Ishikawa (cell line): ENCODE data around the gene VSNL1.

Experiments used
- CEBPB ChIP-seq: IDR thresholded peaks from 2 replicates; pipeline ENCODE4 v1.6.1; 2012
- CREB1 ChIP-seq: IDR thresholded peaks from 2 replicates; pipeline ENCODE4 v1.6.1; 2012; ENCODE audit warnings: low read depth
- EGR1 ChIP-seq: IDR thresholded peaks from 2 replicates; pipeline ENCODE4 v1.6.1; 2012
- EP300 ChIP-seq: IDR thresholded peaks from 2 replicates; pipeline ENCODE4 v1.6.1; 2012; ENCODE audit warnings: borderline replicate concordance
- FOXM1 ChIP-seq: IDR thresholded peaks from 2 replicates; pipeline ENCODE4 v1.6.1; 2012; ENCODE audit warnings: low read depth, borderline replicate concordance
- MAX ChIP-seq: IDR thresholded peaks from 2 replicates; pipeline ENCODE4 v1.6.1; 2012
- NFIC ChIP-seq: IDR thresholded peaks from 2 replicates; pipeline ENCODE4 v1.6.1; 2012
- RAD21 ChIP-seq: IDR thresholded peaks from 2 replicates; pipeline ENCODE4 v1.6.1; 2012; ENCODE audit warnings: low read depth
- REST ChIP-seq: IDR thresholded peaks from 2 replicates; pipeline ENCODE4 v1.6.1; 2012; ENCODE audit warnings: low read depth, mild to moderate bottlenecking
- TAF1 ChIP-seq: IDR thresholded peaks from 2 replicates; pipeline ENCODE4 v1.6.1; 2012; ENCODE audit warnings: low read depth, mild to moderate bottlenecking
- TCF12 ChIP-seq: IDR thresholded peaks from 2 replicates; pipeline ENCODE4 v1.6.1; 2012; ENCODE audit warnings: low read depth
- TEAD4 ChIP-seq: IDR thresholded peaks from 2 replicates; pipeline ENCODE4 v1.6.1; 2012
- USF1 ChIP-seq: IDR thresholded peaks from 2 replicates; pipeline ENCODE4 v1.6.1; 2012
- YY1 ChIP-seq: IDR thresholded peaks from 2 replicates; pipeline ENCODE4 v1.6.1; 2012; ENCODE audit warnings: low read depth
- ZBTB7A ChIP-seq: IDR thresholded peaks from 2 replicates; pipeline ENCODE4 v1.6.1; 2012; ENCODE audit warnings: low read depth

VSNL1 gene

GRCh38 chr2:17547237-17547636 lies 6.7 kb downstream of the VSNL1 start:
- TF ChIP-seq TAF1, result no peak
- no peak for TF ChIP-seq CREB1
- TF ChIP-seq REST, result no peak
- TF ChIP-seq FOXM1, result no peak
- no peak for TF ChIP-seq USF1
- no peak for TF ChIP-seq YY1
- no peak for TF ChIP-seq EGR1
- no peak for TF ChIP-seq CEBPB
- TF ChIP-seq ZBTB7A, result no peak
- TF ChIP-seq RAD21, result no peak
- TF ChIP-seq EP300, result no peak
- no peak for TF ChIP-seq TEAD4
- no peak for TF ChIP-seq TCF12
- TF ChIP-seq NFIC, result no peak

GRCh38 chr2:17547737-17548136 lies 7.2 kb downstream of the VSNL1 start:
- no peak for TF ChIP-seq ZBTB7A
- TF ChIP-seq EGR1, result no peak
- no peak for TF ChIP-seq EP300
- no peak for TF ChIP-seq FOXM1

- TF ChIP-seq RAD21 (no peak), TAF1 (no peak), CEBPB (no peak), REST (no peak), NFIC (no peak), CREB1 (no peak), FOXM1 (no peak), EP300 (no peak), USF1 (no peak), EGR1 (no peak), TCF12 (no peak), ZBTB7A (no peak), YY1 (no peak), TEAD4 (no peak), MAX (no peak)
These were observed 10.4 kb downstream of the VSNL1 start for GRCh38 chr2:17550907-17551306.

GRCh38 chr2:17555150-17555549 lies 14.7 kb downstream of the VSNL1 start:
- TF ChIP-seq CEBPB (no peak), REST (no peak), EP300 (no peak), TCF12 (no peak), MAX (no peak), CREB1 (no peak), ZBTB7A (no peak), FOXM1 (no peak), RAD21 (no peak), NFIC (no peak), TAF1 (no peak), USF1 (no peak), TEAD4 (no peak), YY1 (no peak), EGR1 (no peak)
